Renal pelvis (tissue), 4 donors: ENCODE data around the gene TIMM44. TPM values are rescaled to one million over a fixed set of nuclear protein-coding genes. Genes with fewer than 3 reads are reported as not detected.
"Not testable (repeated sequence)": the region's sequence is repeated elsewhere in the genome, so short reads cannot be mapped to it uniquely, and the experiment has no call there.

ENCODE experiments used
- DNase-seq: peaks from one replicate; pipeline ENCODE4 v3.0.0-alpha.2; 2013
- polyA plus RNA-seq, 3 donors: library from polyadenylated mRNA; unstranded; fragments of 120-200 nt; gene quantifications; one replicate each; pipeline ENCODE4 v1.2.1, GENCODE V29; 2013; ENCODE audit not compliant: insufficient read length in 3 of 3

Gene TIMM44
- polyA plus RNA-seq, 3 donors, result 53.5 to 57.0 (median 55.5) TPM

DNA sequence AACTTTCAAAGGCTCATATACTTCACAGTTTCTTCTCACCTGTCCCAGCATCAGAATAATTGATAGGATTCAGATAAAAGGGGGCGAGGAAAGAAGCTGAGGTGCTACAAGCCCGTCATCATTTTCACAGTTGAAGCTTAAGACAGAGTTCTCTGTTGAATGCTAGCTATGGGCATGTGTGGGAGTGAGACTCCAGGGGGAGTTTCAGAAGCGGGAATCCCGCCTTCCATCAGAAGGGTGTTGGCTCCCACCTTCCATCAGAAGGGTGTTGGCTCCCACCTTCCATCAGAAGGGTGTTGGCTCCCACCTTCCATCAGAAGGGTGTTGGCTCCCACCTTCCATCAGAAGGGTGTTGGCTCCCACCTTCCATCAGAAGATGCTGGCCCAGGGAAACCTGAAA is 17.6 kb upstream of the TIMM44 start:
- DNase-seq, result not testable (repeated sequence)

GRCh38 chr19:7959211-7959610 is 15.7 kb upstream of the TIMM44 start:
- no peak for DNase-seq

DNA sequence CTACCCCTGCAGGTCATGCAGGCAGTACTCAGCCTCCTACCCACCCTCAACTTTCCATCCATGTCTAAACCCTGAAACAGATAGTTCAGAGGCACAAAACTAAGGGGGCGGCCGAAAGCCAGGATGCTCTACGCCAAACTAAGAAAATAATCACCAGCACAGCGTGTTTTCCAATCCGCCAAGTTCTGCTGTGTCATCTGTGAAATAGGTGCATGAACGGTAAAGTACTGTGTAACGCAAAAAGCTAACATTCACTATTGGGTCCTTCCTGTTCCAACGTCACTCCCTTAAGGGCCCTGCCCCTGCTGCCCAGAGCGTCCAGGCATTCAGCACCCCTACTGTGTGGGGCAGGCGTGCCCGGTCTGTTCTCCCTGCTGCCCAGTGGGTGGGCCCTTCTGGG is 12.2 kb upstream of the TIMM44 start:
- DNase-seq, result no peak

GRCh38 chr19:7953576-7953975 is 10.1 kb upstream of the TIMM44 start:
- no peak for DNase-seq

DNA sequence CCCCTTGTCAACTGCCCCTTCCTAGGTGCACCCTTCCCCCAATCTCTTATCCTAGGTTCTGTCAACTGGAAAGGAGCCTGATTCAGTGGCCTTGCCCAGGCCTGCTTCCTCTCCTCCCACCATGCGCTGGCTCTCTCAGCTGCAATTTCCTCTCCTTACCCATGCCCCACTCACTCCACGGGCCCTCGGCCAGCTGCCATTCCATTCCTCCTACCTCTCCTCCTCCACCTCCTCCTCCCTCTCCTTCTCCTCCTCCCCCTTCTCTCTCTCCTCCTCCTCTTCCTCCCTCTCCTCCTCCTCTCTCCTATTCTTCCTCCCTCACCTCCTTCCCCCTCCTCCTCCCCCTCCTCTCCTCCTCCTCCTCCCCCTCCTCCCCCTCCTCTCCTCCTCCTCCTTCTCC is 9.6 kb upstream of the TIMM44 start:
- no peak for DNase-seq

GRCh38 chr19:7947939-7948338 is 4.5 kb upstream of the TIMM44 start:
- no peak for DNase-seq

GRCh38 chr19:7944177-7944761 is 803 bp upstream of the TIMM44 start:
- peak; percentile 94 for DNase-seq

DNA sequence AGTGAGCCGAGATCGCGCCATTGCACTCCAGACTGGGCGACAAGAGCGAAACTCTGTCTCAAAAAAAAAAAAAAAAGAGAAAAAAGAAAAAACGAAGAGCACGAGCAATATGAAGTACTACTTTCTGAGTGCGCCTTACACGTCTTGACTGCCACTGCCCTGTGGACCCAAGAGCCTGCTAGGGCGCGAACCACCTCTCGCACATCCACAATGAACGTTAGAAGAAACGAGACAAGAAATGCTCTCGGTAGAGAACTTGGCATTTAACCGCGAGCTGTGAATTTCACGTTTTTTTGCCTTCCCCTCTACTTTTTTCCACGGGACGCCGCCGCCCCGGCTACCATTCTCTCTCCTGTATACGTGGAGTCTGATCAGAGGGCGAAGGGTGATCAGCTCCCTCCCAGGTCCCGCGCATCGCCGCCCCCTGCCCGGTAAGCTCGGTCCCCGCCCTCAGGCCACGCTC is 454 bp downstream of the TIMM44 start:
- DNase-seq, result no peak

- no peak for DNase-seq
These were observed 1.4 kb downstream of the TIMM44 start for GRCh38 chr19:7941895-7942596.

- no peak for DNase-seq
These were observed 2.6 kb downstream of the TIMM44 start for GRCh38 chr19:7940841-7941240.

DNA sequence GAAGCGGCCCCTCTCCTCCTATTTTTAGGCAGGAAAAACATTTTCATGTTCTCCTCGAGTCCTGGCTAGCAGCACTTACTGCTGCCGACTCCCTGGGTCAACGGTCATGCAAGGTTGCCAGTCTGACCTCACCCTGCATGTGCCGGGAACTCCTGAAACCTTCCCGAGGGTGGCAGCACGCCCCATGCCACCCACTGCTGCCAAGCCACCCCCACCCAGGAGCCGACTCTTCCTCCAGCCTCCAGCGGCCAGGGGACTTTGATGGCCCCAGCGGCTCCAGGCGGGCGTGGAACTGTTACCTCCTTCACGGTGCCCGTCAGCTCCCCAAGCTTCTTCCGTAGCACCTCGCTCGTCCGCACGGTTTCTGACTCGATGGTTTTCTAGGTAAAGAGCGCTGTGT is 8.7 kb downstream of the TIMM44 start:
- DNase-seq, result no peak

DNA sequence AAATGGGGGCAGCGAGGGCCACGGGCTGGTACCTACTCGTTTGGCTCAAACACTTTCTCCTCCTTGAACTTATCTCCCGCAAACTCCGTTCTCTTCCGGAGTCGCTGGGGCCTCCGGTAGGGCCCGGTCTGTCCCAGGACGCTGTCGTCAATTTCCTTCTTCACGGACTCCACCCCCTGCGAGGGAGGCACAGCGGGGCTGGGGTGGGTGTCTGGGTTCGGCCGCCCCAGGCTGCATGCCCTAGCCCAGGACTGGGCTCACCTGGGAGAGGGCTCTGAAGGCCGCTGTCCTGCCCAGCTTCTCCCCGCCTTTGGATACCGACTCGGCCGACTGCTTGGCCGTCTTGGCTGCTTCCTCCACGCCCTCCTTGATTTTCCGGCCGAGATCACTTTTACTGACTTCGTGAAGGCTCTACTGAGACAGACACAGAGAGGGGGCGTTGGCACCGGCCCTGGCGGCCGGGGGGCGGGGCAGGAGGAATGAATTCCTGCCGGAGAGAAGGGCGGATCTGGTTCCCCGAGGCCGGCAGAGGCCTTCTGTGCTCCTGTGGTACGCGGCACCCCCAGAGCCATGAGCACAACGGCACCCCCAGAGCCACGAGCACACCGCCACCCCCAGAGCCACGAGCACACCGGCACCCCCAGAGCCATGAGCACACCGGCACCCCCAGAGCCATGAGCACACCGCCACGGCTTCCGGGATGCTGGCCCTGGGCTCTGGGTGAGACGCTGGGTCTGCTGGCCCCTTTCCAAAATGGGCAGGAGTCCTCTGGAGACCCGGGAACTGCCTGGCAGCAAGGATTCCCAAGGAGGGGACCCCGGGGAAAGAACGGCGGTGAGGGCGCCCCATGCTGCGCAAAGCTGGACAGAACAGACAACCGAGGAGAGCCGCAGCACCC is 9.4 kb downstream of the TIMM44 start:
- DNase-seq, result no peak

- no peak for DNase-seq
These were observed 10.1 kb downstream of the TIMM44 start for GRCh38 chr19:7933411-7933810.

GRCh38 chr19:7932930-7933300 is 10.6 kb downstream of the TIMM44 start:
- DNase-seq, result no peak

DNA sequence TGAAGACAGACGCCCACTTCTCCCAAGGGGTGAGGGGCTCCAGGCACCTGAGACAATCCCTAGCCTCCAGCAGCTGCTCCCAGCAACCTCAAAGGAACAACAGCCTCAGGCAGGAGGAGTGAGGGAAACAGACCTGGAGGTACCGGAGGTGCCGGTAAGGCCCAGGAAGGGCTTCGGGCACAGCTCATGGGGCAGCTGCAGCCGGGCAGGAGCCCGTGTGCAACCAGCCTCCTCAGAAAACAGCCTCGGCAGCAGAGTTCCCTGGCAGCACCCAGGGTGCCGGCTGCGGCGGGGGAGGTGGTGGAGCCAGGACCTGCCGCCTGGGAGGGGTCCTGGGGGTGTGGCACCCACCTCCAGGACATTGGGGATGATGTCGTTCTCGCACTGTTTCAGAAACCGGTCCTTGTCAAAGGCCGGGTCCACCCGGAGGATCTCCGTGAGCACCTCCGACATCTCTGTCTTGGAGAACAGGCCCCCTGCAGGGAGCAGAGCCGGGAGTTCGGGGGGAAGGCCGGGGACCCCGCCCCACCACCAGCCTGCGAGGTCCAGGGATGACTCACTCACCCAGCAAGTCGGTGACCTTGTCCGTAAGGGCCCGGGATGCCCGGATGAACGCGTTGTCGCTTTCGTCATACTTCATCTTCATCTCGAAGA is 11.1 kb downstream of the TIMM44 start:
- no peak for DNase-seq

GRCh38 chr19:7931221-7932061 is 12.0 kb downstream of the TIMM44 start:
- no peak for DNase-seq

GRCh38 chr19:7930765-7931164 is 12.7 kb downstream of the TIMM44 start:
- DNase-seq, result no peak

DNA sequence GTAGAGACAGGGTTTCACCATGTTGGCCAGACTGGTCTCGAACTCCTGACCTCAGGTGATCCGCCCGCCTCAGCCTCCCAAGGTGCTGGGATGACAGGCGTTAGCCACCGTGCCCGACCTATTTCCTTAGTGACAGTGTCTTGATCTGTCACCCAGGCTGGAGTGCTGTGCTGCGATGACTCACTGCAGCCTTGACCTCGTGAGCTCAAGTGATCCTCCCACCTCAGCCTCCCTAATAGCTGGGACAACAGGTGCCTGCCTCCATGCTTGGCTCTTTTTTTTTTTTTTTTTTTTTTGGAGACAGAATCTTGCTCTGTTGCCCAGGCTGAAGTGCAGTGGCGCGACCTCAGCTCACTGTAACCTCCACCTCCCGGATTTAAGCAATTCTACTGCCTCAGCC is 13.4 kb downstream of the TIMM44 start:
- not testable (repeated sequence) for DNase-seq

DNA sequence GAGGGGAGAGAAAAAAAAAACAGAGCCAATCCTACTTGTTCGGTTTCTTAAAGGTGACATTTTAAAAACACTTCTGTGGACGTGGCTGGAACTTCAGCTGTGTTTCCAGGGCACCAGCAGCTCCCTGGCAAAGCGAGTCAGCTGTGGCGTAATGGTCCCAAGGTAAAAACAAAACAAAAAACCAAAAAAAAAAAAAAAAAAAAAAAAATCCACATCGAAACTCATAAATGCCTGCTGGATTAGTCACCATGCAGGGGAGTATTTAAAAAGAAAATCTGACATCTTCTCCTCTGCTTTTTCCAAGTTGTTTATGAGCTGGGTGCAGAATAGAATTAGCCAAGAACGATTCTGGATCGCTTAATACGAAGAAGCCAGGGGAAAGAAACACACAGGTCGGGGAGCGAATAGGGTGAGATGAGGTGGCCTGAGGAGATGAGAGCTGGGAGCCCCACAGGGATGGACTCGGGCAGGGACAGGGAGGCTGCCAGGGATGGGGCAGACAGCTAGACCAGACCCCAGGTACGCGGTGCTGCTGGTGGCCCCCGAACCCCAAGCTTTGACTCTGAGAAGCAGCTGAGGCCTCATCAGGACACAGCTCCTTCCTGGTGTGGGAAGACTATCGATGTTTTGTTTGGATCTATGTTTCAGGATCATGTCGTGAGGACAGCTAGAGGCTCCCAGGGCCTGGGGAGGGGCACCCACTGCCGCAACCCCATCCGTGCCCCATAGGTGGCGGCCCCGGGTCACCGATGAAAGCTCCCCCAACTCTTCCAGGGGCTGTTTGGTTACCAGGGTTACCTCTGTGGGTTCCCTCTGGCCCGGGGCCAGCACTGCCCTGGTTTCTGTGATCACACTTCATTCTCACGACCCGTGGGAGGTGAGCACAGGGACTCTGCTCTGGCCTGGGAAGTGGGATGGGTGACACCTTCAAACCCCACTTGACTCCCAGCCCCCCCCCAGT is 14.4 kb downstream of the TIMM44 start:
- no peak for DNase-seq

GRCh38 chr19:7928334-7928706 is 15.1 kb downstream of the TIMM44 start:
- no peak for DNase-seq
